ENCODE results near the gene IKBKG.
"Not testable (repeated sequence)": the region's sequence is repeated elsewhere in the genome, so short reads cannot be mapped to it uniquely, and the experiment has no call there.

The IKBKG gene

DNA sequence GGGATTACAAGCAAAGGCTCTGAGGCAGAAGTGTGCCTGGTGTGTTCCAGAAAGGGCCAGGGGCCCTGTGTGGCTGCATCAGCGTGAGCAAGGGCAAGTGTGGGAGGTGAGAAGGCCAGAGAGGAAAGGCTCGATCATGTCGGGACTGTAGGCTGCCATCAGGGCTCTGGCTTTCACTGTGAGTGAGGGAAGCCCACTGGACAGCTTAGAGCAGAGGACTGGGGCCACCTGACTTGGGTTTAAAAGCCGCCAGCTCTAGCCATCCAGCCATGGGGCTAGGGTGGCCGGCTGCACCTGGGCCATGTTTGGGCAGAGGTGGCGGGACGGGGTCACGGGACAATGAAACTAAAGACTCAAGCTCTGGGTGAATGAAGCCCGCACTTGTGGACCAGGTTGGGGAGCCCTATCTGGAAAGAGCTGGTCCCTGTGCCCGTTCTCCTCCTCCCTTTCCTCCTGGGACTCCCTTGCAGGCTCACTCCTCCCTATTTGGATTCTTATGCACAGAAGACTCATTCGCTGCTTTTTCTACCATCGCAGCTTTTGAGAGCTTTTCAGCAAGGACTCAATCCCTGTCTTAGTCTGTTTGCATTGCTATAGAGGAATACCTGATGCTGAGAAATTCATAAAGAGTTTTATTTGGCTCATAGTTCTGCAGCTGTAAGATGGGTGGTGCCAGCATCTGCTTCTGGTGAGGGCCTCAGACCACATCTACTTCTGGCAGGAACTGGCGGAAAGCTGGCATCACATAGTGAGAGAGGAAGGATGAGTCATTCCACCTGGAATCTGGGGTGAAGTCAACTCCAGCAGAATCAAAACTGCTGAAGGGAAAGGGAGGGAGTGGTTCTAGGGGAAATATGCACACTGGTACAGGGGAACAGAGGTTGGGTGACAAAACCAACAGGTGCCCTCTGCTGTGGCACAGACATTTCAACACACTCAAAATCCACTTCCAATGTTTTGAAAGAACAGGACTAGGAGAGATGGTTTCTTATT is 56.3 kb downstream of the IKBKG start:
- Histone ChIP-seq H3K4me1 (peaks cover 0 to 10% (median 4%) of the 10 kb centered on the region in 4 donors), H3K4me3 (no peak overlapping the region), H3K9me3 (no peaks in the 10 kb centered on the region), H3K27me3 (no peaks in the 10 kb centered on the region), H3K27ac (no peak overlapping the region), H3K36me3 (no peaks in the 10 kb centered on the region)
- TF ChIP-seq, protein P1, sequence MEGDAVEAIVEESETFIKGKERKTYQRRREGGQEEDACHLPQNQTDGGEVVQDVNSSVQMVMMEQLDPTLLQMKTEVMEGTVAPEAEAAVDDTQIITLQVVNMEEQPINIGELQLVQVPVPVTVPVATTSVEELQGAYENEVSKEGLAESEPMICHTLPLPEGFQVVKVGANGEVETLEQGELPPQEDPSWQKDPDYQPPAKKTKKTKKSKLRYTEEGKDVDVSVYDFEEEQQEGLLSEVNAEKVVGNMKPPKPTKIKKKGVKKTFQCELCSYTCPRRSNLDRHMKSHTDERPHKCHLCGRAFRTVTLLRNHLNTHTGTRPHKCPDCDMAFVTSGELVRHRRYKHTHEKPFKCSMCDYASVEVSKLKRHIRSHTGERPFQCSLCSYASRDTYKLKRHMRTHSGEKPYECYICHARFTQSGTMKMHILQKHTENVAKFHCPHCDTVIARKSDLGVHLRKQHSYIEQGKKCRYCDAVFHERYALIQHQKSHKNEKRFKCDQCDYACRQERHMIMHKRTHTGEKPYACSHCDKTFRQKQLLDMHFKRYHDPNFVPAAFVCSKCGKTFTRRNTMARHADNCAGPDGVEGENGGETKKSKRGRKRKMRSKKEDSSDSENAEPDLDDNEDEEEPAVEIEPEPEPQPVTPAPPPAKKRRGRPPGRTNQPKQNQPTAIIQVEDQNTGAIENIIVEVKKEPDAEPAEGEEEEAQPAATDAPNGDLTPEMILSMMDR (IDR thresholded peaks at IDR 0.05): no peak
- peak in 1 of 2 donors; percentile 20 for DNase-seq
- intact Hi-C loops (cut with DNase I; ENCODE audit: low total_unique reads): no loop called here

DNA sequence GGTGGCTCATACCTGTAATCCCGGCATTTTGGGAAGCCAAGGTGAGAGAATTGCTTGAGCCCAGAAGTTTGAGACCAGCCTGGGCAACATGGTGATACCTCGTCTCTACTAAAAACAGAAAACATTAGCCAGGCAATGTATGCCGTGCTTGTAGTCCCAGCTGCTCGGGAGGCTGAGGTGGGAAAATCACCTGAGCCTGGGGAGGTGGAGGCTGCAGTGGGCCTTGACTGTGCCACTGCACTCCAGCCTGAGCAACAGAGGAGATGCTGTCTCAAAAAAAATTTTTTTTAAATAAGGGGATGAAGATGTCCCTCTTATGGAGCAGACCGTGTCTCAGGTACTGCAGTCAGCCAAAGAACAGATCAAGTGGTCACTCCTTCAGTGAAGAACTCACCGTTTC is 58.1 kb downstream of the IKBKG start:
- peaks cover 0 to 10% (median 4%) of the 10 kb centered on the region in 4 donors for H3K4me1 ChIP-seq
- H3K4me3 ChIP-seq: no peak overlapping the region
- H3K27ac ChIP-seq: no peak overlapping the region
- DNase-seq: no peak
- no peaks in the 10 kb centered on the region for H3K9me3 ChIP-seq
- intact Hi-C loops (cut with DNase I; ENCODE audit: low total_unique reads): no loop called here
- H3K36me3 ChIP-seq: no peaks in the 10 kb centered on the region
- TF ChIP-seq, protein P1 (IDR thresholded peaks at IDR 0.05): no peak
- H3K27me3 ChIP-seq: no peaks in the 10 kb centered on the region

DNA sequence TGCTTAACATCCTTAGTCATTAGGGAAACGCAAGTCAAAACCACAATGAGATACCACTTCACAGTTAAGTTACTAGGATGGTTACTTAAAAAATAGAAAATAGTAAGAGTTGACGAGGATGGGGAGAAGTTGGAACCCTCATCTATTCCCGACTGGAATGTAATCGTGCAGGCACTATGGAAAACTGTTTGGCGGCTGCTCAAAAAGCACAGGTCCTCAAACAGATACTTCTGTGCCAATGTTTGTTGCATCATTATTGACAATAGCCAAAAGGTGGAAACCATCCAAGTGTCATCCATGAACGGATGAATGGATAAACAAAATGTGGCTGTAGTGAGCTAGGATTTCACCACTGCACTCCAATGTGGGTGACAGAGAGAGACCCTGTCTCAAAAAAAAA is 60.0 kb downstream of the IKBKG start:
- Histone ChIP-seq H3K4me3 (no peak overlapping the region), H3K27ac (no peak overlapping the region), H3K36me3 (no peaks in the 10 kb centered on the region), H3K27me3 (no peaks in the 10 kb centered on the region), H3K9me3 (no peaks in the 10 kb centered on the region), H3K4me1 (peaks cover 0 to 10% (median 4%) of the 10 kb centered on the region in 4 donors)
- intact Hi-C loops (cut with DNase I; ENCODE audit: low total_unique reads): no loop called here
- TF ChIP-seq, protein P1 (IDR thresholded peaks at IDR 0.05): no peak
- no peak for DNase-seq

DNA sequence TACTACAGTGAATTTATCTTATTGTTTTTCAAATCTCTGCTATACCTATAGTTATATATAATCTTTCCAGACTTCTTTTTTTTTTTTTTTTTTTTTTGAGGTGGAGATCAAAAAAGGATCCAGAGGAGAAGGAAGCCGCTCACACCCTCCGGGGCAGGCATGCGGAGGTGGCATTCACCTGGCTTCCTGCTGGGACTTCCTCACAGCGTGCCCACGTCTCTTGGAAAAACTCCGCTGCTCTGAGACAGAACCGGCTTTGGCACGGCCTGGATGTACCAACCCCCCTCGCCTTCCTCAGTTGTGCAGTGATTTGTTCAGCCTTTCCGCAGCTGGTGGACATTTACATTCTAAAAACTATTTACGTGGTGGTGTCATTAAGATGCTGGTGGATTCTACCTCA is 60.6 kb downstream of the IKBKG start:
- H3K27ac ChIP-seq; H3K36me3 ChIP-seq; H3K4me3 ChIP-seq; H3K9me3 ChIP-seq; H3K4me1 ChIP-seq; DNase-seq; H3K27me3 ChIP-seq; intact Hi-C loops (cut with DNase I; ENCODE audit: low total_unique reads): not testable (repeated sequence)

DNA sequence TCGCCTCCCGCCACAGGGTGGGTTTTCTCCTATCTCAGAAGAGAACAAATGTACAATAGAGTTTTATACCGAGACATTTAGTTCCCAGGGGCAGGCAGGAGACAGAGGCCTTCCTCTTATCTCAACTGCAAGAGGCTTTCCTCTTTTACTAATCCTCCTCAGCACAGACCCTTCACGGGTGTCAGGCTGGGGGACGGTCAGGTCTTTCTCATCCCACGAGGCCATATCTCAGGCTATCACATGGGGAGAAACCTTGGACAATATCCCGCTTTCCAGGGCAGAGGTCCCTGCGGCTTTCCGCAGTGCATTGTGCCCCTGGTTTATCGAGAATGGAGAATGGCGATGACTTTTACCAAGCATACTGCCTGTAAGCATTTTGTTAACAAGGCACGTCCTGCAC is 61.4 kb downstream of the IKBKG start:
- H3K36me3 ChIP-seq; intact Hi-C loops (cut with DNase I; ENCODE audit: low total_unique reads); H3K4me1 ChIP-seq; DNase-seq; H3K27me3 ChIP-seq; H3K27ac ChIP-seq; H3K4me3 ChIP-seq; H3K9me3 ChIP-seq: not testable (repeated sequence)

DNA sequence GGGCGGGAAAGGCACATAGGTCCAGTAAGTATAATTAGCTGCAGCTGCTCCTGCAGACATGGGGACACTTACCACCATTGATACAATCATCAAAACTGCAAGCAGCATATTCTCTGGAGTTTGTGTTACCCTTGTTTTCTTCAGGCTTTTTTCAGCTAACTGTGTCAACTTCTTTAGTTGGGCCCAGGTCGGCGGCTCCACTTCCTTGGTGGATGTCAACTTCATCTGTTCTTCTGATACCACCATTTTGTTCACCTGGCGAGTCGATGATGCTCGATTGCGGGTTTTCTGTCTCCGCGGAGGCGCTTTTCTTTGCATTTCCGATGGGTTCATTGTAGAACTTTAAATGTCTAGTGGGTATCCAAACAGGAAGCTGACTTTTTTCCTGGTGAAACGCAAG is 63.7 kb downstream of the IKBKG start:
- intact Hi-C loops (cut with DNase I; ENCODE audit: low total_unique reads): not testable (repeated sequence)

DNA sequence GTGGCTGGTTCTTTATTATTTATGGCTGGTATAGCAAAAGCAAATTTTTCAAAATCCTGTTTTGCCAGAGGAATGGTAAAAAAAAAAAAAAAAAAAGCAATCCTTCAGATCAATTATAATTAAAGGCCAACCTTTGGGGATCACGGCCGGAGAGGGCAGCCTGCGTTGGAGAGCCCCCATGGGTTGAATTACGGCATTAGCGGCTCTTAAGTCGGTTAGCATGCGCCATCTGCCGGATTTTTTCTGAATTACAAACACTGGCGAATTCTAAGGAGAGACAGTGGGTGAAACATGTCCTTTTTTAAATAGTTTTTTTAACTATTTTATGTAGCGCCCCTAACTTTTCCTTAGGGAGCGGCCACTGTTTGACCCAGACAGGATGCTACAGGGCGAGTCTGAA is 66.2 kb downstream of the IKBKG start:
- H3K27me3 ChIP-seq; H3K27ac ChIP-seq; DNase-seq; H3K4me3 ChIP-seq; H3K9me3 ChIP-seq; intact Hi-C loops (cut with DNase I; ENCODE audit: low total_unique reads); H3K4me1 ChIP-seq; H3K36me3 ChIP-seq: not testable (repeated sequence)

More for the DNA sequence above, 63.7 kb downstream of the IKBKG start:
- not testable (repeated sequence) for H3K36me3 ChIP-seq, H3K4me3 ChIP-seq, H3K4me1 ChIP-seq, H3K27ac ChIP-seq, DNase-seq, H3K27me3 ChIP-seq, H3K9me3 ChIP-seq

All from tibial artery (tissue), 4 donors.